HepG2 (cell line): ENCODE data around the gene SYPL1. TPM values are rescaled to one million over a fixed set of nuclear protein-coding genes. Genes with fewer than 3 reads are reported as not detected.

ENCODE experiments used
- ATAC-seq: fragments of 200-7000 bp; cut with Tn5 transposase; 3 replicates; pipeline ENCODE4 v1.9.1; 2020; ENCODE audit warnings: mild to moderate bottlenecking, moderate library complexity
- BruUV-seq: library from RNA; stranded (reverse); fragments of 400-500 nt; replicated peaks from 2 replicates; lab custom pipeline; 2021; lab: Mats Ljungman, UMichigan
- CTCF ChIA-PET: fragments of 300-600 bp; formaldehyde crosslinking; extraction: SDS; loops from one replicate; lab custom pipeline; 2021; ENCODE audit warnings: low total read pairs, inconsistent platforms, low intra/inter-chr PET ratio; lab: Yijun Ruan, JAX
- POLR2A ChIA-PET: fragments of 350-600 bp; sonication (Branson Sonifier 250); formaldehyde crosslinking; loops from one replicate; lab custom pipeline; 2020; ENCODE audit warnings: antibody characterized with exemption, inconsistent platforms; lab: Yijun Ruan, JAX
- DNase-seq: peaks from one replicate; pipeline ENCODE4 v3.0.0-alpha.2; 2015; ENCODE audit warnings: low spot score
- FAIRE-seq: peaks from 3 replicates; lab custom pipeline; 2011; peaks lifted over from hg19 to GRCh38; lab: Jason Lieb, UNC
- H2AFZ ChIP-seq: one replicate; pipeline ENCODE4 v1.6.1; 2011; ENCODE audit warnings: low read length, inconsistent platforms
- H3K27ac ChIP-seq: fragments of 300-600 bp; 3 replicates; pipeline ENCODE4 v1.8.0; 2011; ENCODE audit warnings: mixed run types, mild to moderate bottlenecking, mixed read lengths, low read length, inconsistent platforms; ENCODE audit not compliant: insufficient read depth; ENCODE audit errors: extremely low read length
- H3K27me3 ChIP-seq, 2 experiments: fragments of 200-600 bp in 1 of 2; 2 replicates in 1 of 2; 3 replicates in 1 of 2; pipeline versions ENCODE4 v1.6.0 to v1.8.0; 2011; ENCODE audit warnings: low read length in 2 of 2, mild to moderate bottlenecking in 2 of 2, moderate library complexity in 2 of 2, inconsistent platforms in 1 of 2; ENCODE audit not compliant: insufficient read depth in 2 of 2, control insufficient read depth in 1 of 2
- H3K36me3 ChIP-seq, 2 experiments: fragments of 200-600 bp in 1 of 2; replicated peaks in 1 of 2; 2 replicates in 1 of 2; 3 replicates in 1 of 2; pipeline versions ENCODE4 v1.5.1 to v1.8.0; 2011; ENCODE audit warnings: low read length in 2 of 2, inconsistent platforms in 1 of 2; ENCODE audit not compliant: insufficient read depth in 2 of 2, control insufficient read depth in 1 of 2
- H3K4me1 ChIP-seq: 2 replicates; pipeline ENCODE4 v1.5.1; 2012; ENCODE audit warnings: low read length, inconsistent platforms; ENCODE audit not compliant: insufficient read depth
- H3K4me2 ChIP-seq: 2 replicates; pipeline ENCODE4 v1.6.0; 2011; ENCODE audit warnings: low read depth, low read length, inconsistent platforms
- H3K4me3 ChIP-seq, 3 experiments: fragments of 200-600 bp in 1 of 3; sonication (generic), shearing (Covaris generic) in 1 of 3; replicated peaks in 1 of 3; 2 replicates each; pipeline ENCODE4 v1.5.1; 2011 to 2016; ENCODE audit warnings: low read length in 3 of 3, inconsistent platforms in 2 of 3, low read depth in 2 of 3, mild to moderate bottlenecking in 2 of 3, control low read depth in 1 of 3, mixed read lengths in 1 of 3; ENCODE audit not compliant: insufficient read depth in 1 of 3
- H3K79me2 ChIP-seq: one replicate; pipeline ENCODE4 v1.6.1; 2011; ENCODE audit warnings: low read length, inconsistent platforms; ENCODE audit not compliant: insufficient read depth
- H3K9ac ChIP-seq: 2 replicates; pipeline ENCODE4 v1.6.0; 2011; ENCODE audit warnings: mild to moderate bottlenecking, low read depth, low read length, inconsistent platforms; ENCODE audit not compliant: insufficient read depth
- H3K9me3 ChIP-seq: 2 replicates; pipeline ENCODE4 v1.5.1; 2012; ENCODE audit warnings: mild to moderate bottlenecking, low read length
- H4K20me1 ChIP-seq: 2 replicates; pipeline ENCODE4 v1.6.0; 2011; ENCODE audit warnings: inconsistent platforms, mild to moderate bottlenecking, low read length, moderate library complexity; ENCODE audit not compliant: insufficient read depth
- ATAD3A ChIP-seq: sonication (generic); formaldehyde crosslinking; IDR thresholded peaks from 2 replicates; pipeline ENCODE4 v1.4.0; 2020; ENCODE audit warnings: missing genetic modification reagents
- GATAD2A ChIP-seq: IDR thresholded peaks from 2 replicates; pipeline ENCODE4 v1.6.1; 2016
- PHB2 ChIP-seq: fragments of 450-650 bp; IDR thresholded peaks from 2 replicates; pipeline ENCODE4 v1.6.1; 2018; ENCODE audit not compliant: partially characterized antibody
- RCOR2 ChIP-seq: IDR thresholded peaks from 2 replicates; pipeline ENCODE4 v1.6.1; 2016; ENCODE audit warnings: missing biosample characterization, missing genetic modification reagents
- SKI ChIP-seq: fragments of 450-650 bp; IDR thresholded peaks from one replicate; pipeline ENCODE4 v1.6.1; 2018; ENCODE audit warnings: mild to moderate bottlenecking; ENCODE audit not compliant: partially characterized antibody
- ZBTB34 ChIP-seq: sonication (generic); formaldehyde crosslinking; IDR thresholded peaks from 2 replicates; pipeline ENCODE4 v1.8.0; 2022; ENCODE audit warnings: mild to moderate bottlenecking, missing genetic modification reagents
- ZBTB38 ChIP-seq: sonication (generic); formaldehyde crosslinking; IDR thresholded peaks from 2 replicates; pipeline ENCODE4 v1.5.1; 2020; ENCODE audit warnings: mild to moderate bottlenecking, missing genetic modification reagents
- ZNF687 ChIP-seq: sonication (generic); formaldehyde crosslinking; IDR thresholded peaks from 2 replicates; pipeline ENCODE4 v1.5.1; 2020; ENCODE audit warnings: mild to moderate bottlenecking, missing genetic modification reagents, moderate library complexity
- ZNF724P ChIP-seq: sonication (generic); formaldehyde crosslinking; IDR thresholded peaks from 2 replicates; pipeline ENCODE4 v1.8.0; 2022; ENCODE audit warnings: missing genetic modification reagents, borderline replicate concordance
- ZNF788 ChIP-seq: sonication (generic); formaldehyde crosslinking; IDR thresholded peaks from 2 replicates; pipeline ENCODE4 v1.5.0; 2020; ENCODE audit warnings: mild to moderate bottlenecking, missing genetic modification reagents, borderline replicate concordance
- WGBS: methylation state at CpG from one replicate; pipeline ENCODE4 v1.1.6; 2017; ENCODE audit warnings: low lambda C conversion rate; 5-methylcytosine and 5-hydroxymethylcytosine counted together
- in situ Hi-C: cut with HindIII; loops from 2 replicates; pipeline ENCODE4 v1.10.0; 2017; ENCODE audit warnings: low pct_unique_long_range_greater_than_20kb; ENCODE audit not compliant: extremely low pct_ligation_motif_present
- intact Hi-C: fragments of 100-400 bp; cut with micrococcal nuclease; formaldehyde crosslinking; loops from one replicate; pipeline ENCODE4 v1.10.0; 2022; ENCODE audit not compliant: unreplicated experiment
- polyA plus RNA-seq, 8 experiments: library from polyadenylated mRNA; depleted of rRNA in 3 of 8; stranded (reverse) in 7 of 8; unstranded in 1 of 8; fragments of >200 nt; fragmentation: Illumina TruSeq in 4 of 8; extraction: Trizol in 4 of 8; gene quantifications; 2 replicates each; pipeline versions ENCODE4 v1.2.1 to v1.2.3, GENCODE V29; 2011 to 2016; ENCODE audit warnings: low read depth in 4 of 8, missing spikeins in 1 of 8, mixed read lengths in 1 of 8; ENCODE audit not compliant: insufficient read depth in 1 of 8
- total RNA-seq, 5 experiments: library from RNA; depleted of rRNA; stranded (reverse); fragments of >200 nt; fragmentation: Illumina TruSeq; extraction: Trizol; gene quantifications; 2 replicates each; pipeline ENCODE4 v1.2.3, GENCODE V29; 2016; ENCODE audit warnings: low read depth in 1 of 5
- TF ChIP-seq, protein P1 (sequence below): sonication (generic); formaldehyde crosslinking; IDR thresholded peaks from 2 replicates; pipeline ENCODE4 v1.4.0; 2020; ENCODE audit warnings: mild to moderate bottlenecking, missing genetic modification reagents, borderline replicate concordance

Gene SYPL1
- total and polyA plus RNA-seq, 2 of the 13 experiments (the other 11 are each of a cell fraction or from before 2014, with no cell fraction given): 27.5 to 40.2 TPM

DNA sequence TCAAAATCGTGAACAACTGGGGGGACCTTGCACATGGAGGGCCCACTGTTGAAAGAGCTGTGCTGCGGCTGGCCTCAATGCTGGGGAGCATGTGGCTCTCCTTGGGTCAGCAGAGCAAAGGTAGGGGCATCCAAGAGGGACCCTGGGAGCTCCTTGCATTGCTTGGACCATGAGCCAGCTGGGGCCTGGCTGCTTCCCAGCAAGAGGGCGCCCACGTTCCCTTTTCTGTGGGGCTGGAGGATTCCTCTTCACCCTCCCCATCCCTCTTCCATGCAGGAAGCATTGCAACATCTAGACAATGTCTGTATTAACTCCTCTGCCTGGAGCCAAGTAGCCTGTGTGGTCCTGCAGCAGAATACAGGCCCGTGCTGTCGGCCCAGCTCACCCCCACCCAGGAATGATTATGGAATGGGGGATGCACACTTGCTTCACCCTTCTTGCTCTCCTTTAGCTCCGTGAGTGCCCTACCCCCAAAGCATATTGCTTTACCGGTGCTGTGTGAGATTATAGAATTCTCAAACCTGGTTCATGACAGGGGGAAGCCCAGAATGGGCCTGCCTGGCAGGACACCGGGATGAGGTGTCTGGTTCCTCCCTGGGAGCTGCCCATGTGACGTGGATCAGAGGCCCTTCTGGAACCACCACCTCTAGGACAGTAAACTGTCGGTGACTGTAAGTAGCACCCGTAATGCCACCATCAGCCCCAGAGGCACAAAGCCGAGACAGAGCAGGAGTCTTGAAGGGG is 61.9 kb downstream of the SYPL1 start (continued):
- peak; percentile 15; the same call in 1 of the 2 replicates for TF ChIP-seq ZNF687 (CRISPR knock-in tag)
- TF ChIP-seq, all 625 proteins: peak for 44

DNA sequence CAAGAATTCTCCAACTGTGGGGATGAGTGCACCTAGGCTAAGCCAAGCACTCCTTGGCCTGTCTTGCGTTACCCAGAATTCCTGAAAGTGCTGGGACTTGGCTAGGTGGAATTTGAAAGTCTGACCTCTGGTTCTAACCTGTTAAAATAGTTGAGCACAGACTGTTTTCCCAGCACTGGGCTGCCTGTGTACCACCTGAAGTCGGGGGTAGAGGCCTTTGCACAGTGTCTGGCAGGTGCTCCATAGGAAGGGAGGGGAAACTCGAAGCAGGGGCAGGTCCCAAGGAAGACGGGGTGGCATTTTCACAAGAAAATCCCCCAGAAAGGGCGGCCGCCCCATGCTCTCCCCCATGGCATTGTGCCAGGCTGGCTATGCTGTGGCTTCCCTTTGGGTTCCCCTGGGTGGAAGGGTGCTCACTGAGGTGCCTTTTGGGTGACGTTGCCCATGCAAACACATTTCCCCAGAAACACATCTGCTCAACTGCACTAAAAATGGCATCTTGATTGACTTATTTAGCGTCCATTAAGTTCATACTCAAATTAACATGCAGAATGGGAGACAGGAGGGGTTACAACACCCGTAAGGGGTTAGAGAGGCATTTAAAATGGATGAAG is 62.9 kb downstream of the SYPL1 start:
- no peak for FAIRE-seq

More for the DNA sequence above, 62.9 kb downstream of the SYPL1 start:
- Histone ChIP-seq H3K27ac (no peak overlapping the region), H3K27me3 (peaks cover 0 to 28% of the 10 kb centered on the region in 2 experiments), H3K4me2 (no peak overlapping the region), H3K9me3 (no peaks in the 10 kb centered on the region), H2AFZ (no peak overlapping the region), H3K4me3 (no peak overlapping the region)
- intact Hi-C loops: no loop called here
- POLR2A ChIA-PET: no interaction called here
- BruUV-seq: no TSS peak
- no peak for ATAC-seq
- DNase-seq: no peak
- TF ChIP-seq GATAD2A (no peak), ATAD3A (CRISPR knock-in tag) (no peak), ZBTB38 (CRISPR knock-in tag) (no peak), RCOR2 (CRISPR knock-in tag) (no peak), PHB2 (no peak), SKI (no peak), ZBTB34 (CRISPR knock-in tag) (no peak), ZNF788 (CRISPR knock-in tag) (no peak), ZNF724P (CRISPR knock-in tag) (no peak)
- TF ChIP-seq, protein P1, sequence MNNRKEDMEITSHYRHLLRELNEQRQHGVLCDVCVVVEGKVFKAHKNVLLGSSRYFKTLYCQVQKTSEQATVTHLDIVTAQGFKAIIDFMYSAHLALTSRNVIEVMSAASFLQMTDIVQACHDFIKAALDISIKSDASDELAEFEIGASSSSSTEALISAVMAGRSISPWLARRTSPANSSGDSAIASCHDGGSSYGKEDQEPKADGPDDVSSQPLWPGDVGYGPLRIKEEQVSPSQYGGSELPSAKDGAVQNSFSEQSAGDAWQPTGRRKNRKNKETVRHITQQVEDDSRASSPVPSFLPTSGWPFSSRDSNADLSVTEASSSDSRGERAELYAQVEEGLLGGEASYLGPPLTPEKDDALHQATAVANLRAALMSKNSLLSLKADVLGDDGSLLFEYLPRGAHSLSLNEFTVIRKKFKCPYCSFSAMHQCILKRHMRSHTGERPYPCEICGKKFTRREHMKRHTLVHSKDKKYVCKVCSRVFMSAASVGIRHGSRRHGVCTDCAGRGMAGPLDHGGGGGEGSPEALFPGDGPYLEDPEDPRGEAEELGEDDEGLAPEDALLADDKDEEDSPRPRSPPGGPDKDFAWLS (CRISPR knock-in tag): no peak
- TF ChIP-seq, all 625 proteins: peak for 0
- 37% methylated on average over 9 of the region's 9 CpGs for WGBS
- Histone ChIP-seq H3K4me1 (peaks cover 17% of the 10 kb centered on the region), H3K9ac (no peak overlapping the region), H3K79me2 (no peaks in the 10 kb centered on the region), H4K20me1 (no peaks in the 10 kb centered on the region), H3K36me3 (no peaks in the 10 kb centered on the region)
- CTCF ChIA-PET: no interaction called here
- in situ Hi-C loops: no loop called here
